Type B pancreatic cell (in vitro differentiated cells): Measurements from ENCODE around the gene PPIL4. TPM values are rescaled to one million over a fixed set of nuclear protein-coding genes. Genes with fewer than 3 reads are reported as not detected.

Experiments
- DNase-seq: peaks from one replicate; pipeline ENCODE4 v3.0.0; 2021; ENCODE audit warnings: mixed read lengths; ENCODE audit not compliant: unreplicated experiment; ENCODE audit errors: extremely low spot score
- H3K27ac Mint-ChIP-seq: 2 replicates; pipeline ENCODE4 v1.8.0; 2021; ENCODE audit warnings: mild to moderate bottlenecking, mixed read lengths
- H3K27me3 Mint-ChIP-seq: 2 replicates; pipeline ENCODE4 v1.8.0; 2021; ENCODE audit warnings: mixed read lengths
- H3K36me3 Mint-ChIP-seq: 2 replicates; pipeline ENCODE4 v1.8.0; 2021; ENCODE audit warnings: mixed read lengths
- H3K4me1 Mint-ChIP-seq: one replicate; pipeline ENCODE4 v1.8.0; 2021; ENCODE audit warnings: mixed read lengths; ENCODE audit not compliant: unreplicated experiment
- H3K4me3 Mint-ChIP-seq: 2 replicates; pipeline ENCODE4 v1.8.0; 2021; ENCODE audit warnings: mild to moderate bottlenecking, mixed read lengths
- H3K9me3 Mint-ChIP-seq: 2 replicates; pipeline ENCODE4 v1.8.0; 2021; ENCODE audit warnings: mixed read lengths
- total RNA-seq: library from RNA; stranded (reverse); gene quantifications from 2 replicates; pipeline ENCODE4 v1.2.1, GENCODE V29; 2021; ENCODE audit warnings: low replicate concordance
- TF ChIP-seq, protein P1 (sequence below): fragments of 200-600 bp; sonication (generic); conservative IDR thresholded peaks from 2 replicates; pipeline ENCODE4 v1.5.0; 2021; ENCODE audit warnings: antibody characterized with exemption, mild to moderate bottlenecking

Gene PPIL4
- total RNA-seq, 1 donor from 2014 or later: 36.7 TPM

DNA sequence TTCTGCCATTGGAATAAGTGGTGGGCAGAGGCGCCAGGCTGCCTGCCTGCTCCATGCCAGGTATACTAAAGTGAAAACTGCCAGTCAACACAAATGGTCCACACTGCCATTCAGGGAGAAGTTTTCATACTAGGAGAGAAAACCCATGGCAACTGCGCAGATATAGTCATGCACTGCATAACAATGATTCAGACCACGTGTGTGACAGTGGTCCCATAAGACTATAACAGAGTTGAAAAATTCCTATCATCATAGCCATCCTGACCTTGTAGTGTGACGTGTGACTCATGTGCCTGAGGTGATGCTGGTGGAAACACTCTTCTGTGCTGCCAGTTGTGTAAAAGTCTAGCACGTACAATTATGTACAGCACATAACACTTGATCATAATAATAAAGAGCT lies 86.1 kb downstream of the PPIL4 start:
- H3K4me3 Mint-ChIP-seq: no peak overlapping the region
- H3K27ac Mint-ChIP-seq: no peak overlapping the region
- peaks cover 10% of the 10 kb centered on the region for H3K27me3 Mint-ChIP-seq
- H3K4me1 Mint-ChIP-seq: peaks cover 11% of the 10 kb centered on the region
- H3K36me3 Mint-ChIP-seq: no peaks in the 10 kb centered on the region
- no peak for DNase-seq
- TF ChIP-seq, protein P1, sequence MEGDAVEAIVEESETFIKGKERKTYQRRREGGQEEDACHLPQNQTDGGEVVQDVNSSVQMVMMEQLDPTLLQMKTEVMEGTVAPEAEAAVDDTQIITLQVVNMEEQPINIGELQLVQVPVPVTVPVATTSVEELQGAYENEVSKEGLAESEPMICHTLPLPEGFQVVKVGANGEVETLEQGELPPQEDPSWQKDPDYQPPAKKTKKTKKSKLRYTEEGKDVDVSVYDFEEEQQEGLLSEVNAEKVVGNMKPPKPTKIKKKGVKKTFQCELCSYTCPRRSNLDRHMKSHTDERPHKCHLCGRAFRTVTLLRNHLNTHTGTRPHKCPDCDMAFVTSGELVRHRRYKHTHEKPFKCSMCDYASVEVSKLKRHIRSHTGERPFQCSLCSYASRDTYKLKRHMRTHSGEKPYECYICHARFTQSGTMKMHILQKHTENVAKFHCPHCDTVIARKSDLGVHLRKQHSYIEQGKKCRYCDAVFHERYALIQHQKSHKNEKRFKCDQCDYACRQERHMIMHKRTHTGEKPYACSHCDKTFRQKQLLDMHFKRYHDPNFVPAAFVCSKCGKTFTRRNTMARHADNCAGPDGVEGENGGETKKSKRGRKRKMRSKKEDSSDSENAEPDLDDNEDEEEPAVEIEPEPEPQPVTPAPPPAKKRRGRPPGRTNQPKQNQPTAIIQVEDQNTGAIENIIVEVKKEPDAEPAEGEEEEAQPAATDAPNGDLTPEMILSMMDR: no peak
- H3K9me3 Mint-ChIP-seq: no peaks in the 10 kb centered on the region

- H3K36me3 Mint-ChIP-seq: no peaks in the 10 kb centered on the region
- H3K4me1 Mint-ChIP-seq: peaks cover 3% of the 10 kb centered on the region
- TF ChIP-seq, protein P1: no peak
- no peak overlapping the region for H3K27ac Mint-ChIP-seq
- H3K4me3 Mint-ChIP-seq: no peak overlapping the region
- H3K27me3 Mint-ChIP-seq: peaks cover 11% of the 10 kb centered on the region
- no peaks in the 10 kb centered on the region for H3K9me3 Mint-ChIP-seq
- DNase-seq: no peak
Measured at GRCh38 chr6:149458806-149459205, 87.0 kb downstream of the PPIL4 start.

DNA sequence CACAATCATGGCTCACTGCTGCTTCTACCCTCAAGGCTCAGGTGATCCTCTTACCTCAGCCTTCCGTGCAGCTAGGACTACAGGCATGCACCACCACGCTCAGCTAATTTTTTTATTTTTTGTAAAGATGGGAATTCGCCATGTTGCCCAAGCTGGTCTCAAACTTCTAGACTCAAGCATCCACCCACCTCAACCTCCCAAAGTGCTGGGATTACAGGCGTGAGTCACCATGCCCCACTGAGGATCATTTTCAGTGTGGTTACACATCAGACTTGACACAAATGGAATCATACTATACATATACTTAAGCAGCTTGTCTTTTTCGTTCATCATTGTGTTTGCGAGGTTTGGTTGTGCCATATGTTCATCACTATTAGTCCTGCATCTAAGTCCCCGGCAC lies 87.6 kb downstream of the PPIL4 start:
- H3K4me3 Mint-ChIP-seq: no peak overlapping the region

DNA sequence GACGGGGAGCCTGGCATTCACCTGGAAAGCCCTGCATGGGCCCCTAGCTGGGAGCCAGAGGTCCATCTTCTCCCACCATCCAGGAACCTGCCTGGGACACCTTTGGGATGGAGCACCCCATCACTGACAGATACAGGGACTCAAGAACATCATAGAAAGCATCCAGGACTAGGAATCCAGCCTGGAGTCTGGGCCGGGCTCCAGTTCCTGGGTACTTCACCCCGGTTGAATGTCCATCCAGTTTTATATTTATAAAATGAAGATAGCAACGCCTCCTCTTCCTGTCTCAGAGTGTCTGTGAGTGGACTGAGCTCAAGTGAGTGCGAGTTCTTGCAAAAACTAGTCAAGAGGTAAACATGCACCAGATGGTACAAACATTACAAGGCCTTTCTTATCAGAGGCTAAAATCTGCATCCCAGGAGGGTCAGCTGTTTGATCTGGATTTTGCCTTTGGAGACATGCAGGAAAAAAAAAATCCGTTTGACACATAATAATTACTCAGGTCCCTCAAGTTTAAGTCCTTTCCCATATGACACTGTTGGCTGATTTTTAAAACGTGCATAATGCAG lies 88.4 kb downstream of the PPIL4 start:
- Mint-ChIP-seq H3K27ac (no peak overlapping the region), H3K4me1 (no peaks in the 10 kb centered on the region), H3K27me3 (peaks cover 15% of the 10 kb centered on the region), H3K36me3 (no peaks in the 10 kb centered on the region), H3K9me3 (no peaks in the 10 kb centered on the region), H3K4me3 (no peak overlapping the region)
- TF ChIP-seq, protein P1: no peak
- DNase-seq: no peak

More for the DNA sequence above, 87.6 kb downstream of the PPIL4 start:
- DNase-seq: no peak
- Mint-ChIP-seq H3K4me1 (no peaks in the 10 kb centered on the region), H3K9me3 (no peaks in the 10 kb centered on the region), H3K27me3 (peaks cover 12% of the 10 kb centered on the region), H3K36me3 (no peaks in the 10 kb centered on the region), H3K27ac (no peak overlapping the region)
- TF ChIP-seq, protein P1: no peak

DNA sequence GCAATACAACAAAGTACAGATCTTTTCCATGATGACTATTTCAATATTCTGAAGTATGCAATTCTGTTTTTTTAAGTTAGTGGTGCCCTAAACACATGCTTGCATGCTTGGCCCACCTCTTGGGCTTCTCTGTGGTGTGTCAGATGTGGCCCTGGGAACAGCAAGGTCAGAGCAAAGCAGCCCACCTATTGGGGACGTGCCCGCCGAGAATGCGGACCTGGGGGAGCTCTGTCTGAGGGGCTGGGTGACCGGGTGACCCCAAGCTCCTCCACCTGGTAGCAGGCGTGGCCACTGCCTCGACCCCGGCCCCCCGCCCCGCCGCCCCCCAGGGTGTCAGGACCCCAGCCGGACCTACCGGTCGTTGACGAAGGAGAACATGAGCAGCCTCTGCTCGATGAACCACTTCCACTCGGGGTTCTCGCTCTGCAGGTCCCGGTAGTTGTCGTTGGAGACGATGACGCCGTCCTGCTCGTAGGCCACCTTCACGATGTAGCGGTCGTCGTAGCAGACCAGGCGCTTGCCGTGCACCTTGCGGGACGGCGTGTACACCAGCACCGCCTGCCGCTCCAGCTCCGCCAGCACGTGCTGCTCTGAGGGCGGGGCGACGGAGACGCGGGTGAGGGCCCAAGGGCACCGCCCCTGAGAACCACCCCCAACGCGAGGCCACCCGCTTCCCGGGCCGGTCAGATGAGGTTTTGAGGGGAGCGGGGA lies 89.4 kb downstream of the PPIL4 start:
- Mint-ChIP-seq H3K27me3 (peaks cover 22% of the 10 kb centered on the region), H3K9me3 (no peaks in the 10 kb centered on the region), H3K4me3 (no peak overlapping the region), H3K36me3 (no peaks in the 10 kb centered on the region), H3K4me1 (no peaks in the 10 kb centered on the region), H3K27ac (no peak overlapping the region)
- TF ChIP-seq, protein P1: no peak
- DNase-seq: no peak
